GM21528 (cell line): Measurements from ENCODE around the gene ELMO3.

Experiments
- ATAC-seq: cut with Tn5 transposase; IDR thresholded peaks from one replicate; pipeline ENCODE4 v1.9.1; 2021; ENCODE audit warnings: mild to moderate bottlenecking, moderate library complexity; ENCODE audit not compliant: unreplicated experiment, low FRiP score

The ELMO3 gene

GRCh38 chr16:67195676-67196075 is 3.3 kb upstream of the ELMO3 start:
- no peak for ATAC-seq

GRCh38 chr16:67196881-67197280 is 2.0 kb upstream of the ELMO3 start:
- ATAC-seq: no peak

- no peak for ATAC-seq
These were observed 1.2 kb upstream of the ELMO3 start for GRCh38 chr16:67197704-67198103.

GRCh38 chr16:67198238-67198734 is 645 bp upstream of the ELMO3 start:
- no peak for ATAC-seq

GRCh38 chr16:67199808-67200198 is 872 bp downstream of the ELMO3 start:
- ATAC-seq: no peak

GRCh38 chr16:67200491-67200890 is 1.6 kb downstream of the ELMO3 start:
- ATAC-seq: no peak

- ATAC-seq: no peak
These were observed 2.7 kb downstream of the ELMO3 start for GRCh38 chr16:67201411-67202345.

GRCh38 chr16:67202426-67202825 is 3.5 kb downstream of the ELMO3 start:
- no peak for ATAC-seq

- ATAC-seq: no peak
These were observed 4.1 kb downstream of the ELMO3 start for GRCh38 chr16:67202956-67203493.

GRCh38 chr16:67204076-67204475 is 5.1 kb downstream of the ELMO3 start:
- ATAC-seq: no peak

- no peak for ATAC-seq
These were observed 7.4 kb downstream of the ELMO3 start for GRCh38 chr16:67206129-67206837.

GRCh38 chr16:67206838-67207248 is 7.9 kb downstream of the ELMO3 start:
- ATAC-seq: no peak

- ATAC-seq: no peak
These were observed 8.5 kb downstream of the ELMO3 start for GRCh38 chr16:67207249-67208091.

- no peak for ATAC-seq
These were observed 9.4 kb downstream of the ELMO3 start for GRCh38 chr16:67208154-67208896.

GRCh38 chr16:67209565-67209964 is 10.6 kb downstream of the ELMO3 start:
- no peak for ATAC-seq

- no peak for ATAC-seq
These were observed 11.4 kb downstream of the ELMO3 start for GRCh38 chr16:67210069-67210937.

- no peak for ATAC-seq
These were observed 12.7 kb downstream of the ELMO3 start for GRCh38 chr16:67211674-67212073.

GRCh38 chr16:67212766-67213165 is 13.8 kb downstream of the ELMO3 start:
- no peak for ATAC-seq
